K562 (cell line): ENCODE results near the gene YPEL3. TPM values are rescaled to one million over a fixed set of nuclear protein-coding genes. Genes with fewer than 3 reads are reported as not detected.

ENCODE experiments used
- COPS2 ChIP-seq: fragments of 450-650 bp; conservative IDR thresholded peaks from 2 replicates; pipeline ENCODE4 v1.6.1; 2016; ENCODE audit warnings: mild to moderate bottlenecking, moderate library complexity
- DDX20 ChIP-seq: fragments of 450-650 bp; IDR thresholded peaks from 2 replicates; pipeline ENCODE4 v1.6.1; 2016; ENCODE audit warnings: missing genetic modification characterization, low read depth, mild to moderate bottlenecking, missing compliant biosample characterization, moderate library complexity
- EGR1 ChIP-seq: fragments of 450-650 bp; conservative IDR thresholded peaks from 2 replicates; pipeline ENCODE4 v1.6.1; 2017; ENCODE audit warnings: mild to moderate bottlenecking
- HEY1 ChIP-seq: fragments of 250-450 bp; sonication (Bioruptor Pico); IDR thresholded peaks from 2 replicates; pipeline ENCODE4 v1.5.0; 2020; ENCODE audit warnings: mild to moderate bottlenecking, moderate library complexity, borderline replicate concordance
- NFYB ChIP-seq: IDR thresholded peaks from 2 replicates; pipeline ENCODE4 v1.6.1; 2011; ENCODE audit warnings: mild to moderate bottlenecking, moderate library complexity; ENCODE audit not compliant: insufficient read length; ENCODE audit errors: extremely low read depth
- NR1H2 ChIP-seq: sonication (generic); formaldehyde crosslinking; IDR thresholded peaks from 2 replicates; pipeline ENCODE4 v1.4.0; 2020; ENCODE audit warnings: mild to moderate bottlenecking, missing genetic modification reagents
- REST ChIP-seq, 2 experiments: fragments of 450-650 bp; formaldehyde crosslinking in 1 of 2; IDR thresholded peaks; 2 replicates each; pipeline versions ENCODE4 v1.4.0 to v1.6.1; 2014 to 2020; ENCODE audit warnings: mild to moderate bottlenecking in 2 of 2, borderline replicate concordance in 1 of 2, low read depth in 1 of 2
- RFX5 ChIP-seq: IDR thresholded peaks from 2 replicates; pipeline ENCODE4 v1.6.1; 2011; ENCODE audit warnings: low read depth, mild to moderate bottlenecking, improper control_type of control experiment, low read length
- RREB1 ChIP-seq: fragments of 250-450 bp; sonication (Bioruptor Pico); IDR thresholded peaks from 2 replicates; pipeline ENCODE4 v1.4.0; 2020
- TSC22D4 ChIP-seq: fragments of 450-650 bp; IDR thresholded peaks from 2 replicates; pipeline ENCODE4 v1.6.1; 2016; ENCODE audit warnings: missing genetic modification characterization, missing biosample characterization, control low read depth
- ZBTB12 ChIP-seq: fragments of 250-450 bp; sonication (Bioruptor Pico); IDR thresholded peaks from 2 replicates; pipeline ENCODE4 v1.4.0; 2020
- ZNF134 ChIP-seq: fragments of 250-450 bp; sonication (Bioruptor Pico); conservative IDR thresholded peaks from 2 replicates; pipeline ENCODE4 v1.4.0; 2020
- ZNF79 ChIP-seq: fragments of 250-450 bp; sonication (Bioruptor Pico); IDR thresholded peaks from 2 replicates; pipeline ENCODE4 v1.4.0; 2020; ENCODE audit warnings: low read depth, mild to moderate bottlenecking, moderate library complexity
- polyA plus RNA-seq, 8 experiments: library from polyadenylated mRNA; depleted of rRNA in 4 of 8; stranded (reverse) in 5 of 8; unstranded in 3 of 8; fragments of >200 nt; fragmentation: Nextera tagmentation in 2 of 8; fragmentation: Illumina TruSeq in 1 of 8; extraction: Ambion mirVana in 2 of 8; extraction: Trizol in 1 of 8; gene quantifications; 2 replicates each; pipeline versions ENCODE4 v1.2.1 to v1.2.3, GENCODE V29; 2011 to 2014; ENCODE audit warnings: inconsistent platforms in 1 of 8, missing spikeins in 1 of 8
- total RNA-seq, 7 experiments: library from RNA; depleted of rRNA in 6 of 7; stranded (reverse); fragments of >200 nt in 6 of 7; fragmentation: Illumina TruSeq in 2 of 7; extraction: Trizol in 2 of 7; gene quantifications; 2 replicates each; pipeline versions ENCODE4 v1.2.1 to v1.2.3, GENCODE V29; 2011 to 2021; ENCODE audit warnings: low replicate concordance in 1 of 7

YPEL3 gene
- total and polyA plus RNA-seq, 9 of the 15 experiments (the other 6 are each of a cell fraction or from before 2014, with no cell fraction given) = 0.41 to 15.0 (median 2.9) TPM

GRCh38 chr16:30060836-30061554 is 35.0 kb downstream of the YPEL3 start (continued):
- TF ChIP-seq RFX5 (no peak), RREB1 (CRISPR knock-in tag) (no peak), DDX20 (tag) (no peak), ZBTB12 (no peak), NFYB (no peak), HEY1 (CRISPR knock-in tag) (no peak), TSC22D4 (tag) (no peak), ZNF79 (CRISPR knock-in tag) (no peak), REST (IDR thresholded peaks at IDR 0.05; ENCODE audit: borderline replicate concordance) (no peak), REST (CRISPR knock-in tag; IDR thresholded peaks at IDR 0.05; ENCODE audit: low read depth) (no peak), NR1H2 (CRISPR knock-in tag) (no peak), COPS2 (no peak), EGR1 (no peak), ZNF134 (CRISPR knock-in tag) (no peak)
